ENCODE measurements around the gene ZC3H18.

- TF ChIP-seq CTCF (IDR thresholded peaks at IDR 0.05) = no peak
- no peak for TF ChIP-seq POLR2AphosphoS5 (IDR thresholded peaks at IDR 0.05; ENCODE audit: insufficient read depth in 1 of 2, low read depth in 1 of 2)
These were observed 39.9 kb upstream of the ZC3H18 start for GRCh38 chr16:88530051-88530857.
